Karpas-422 (cell line): Measurements from ENCODE around the gene SRI. TPM values are rescaled to one million over a fixed set of nuclear protein-coding genes. Genes with fewer than 3 reads are reported as not detected.
A peak's percentile ranks its signal among the peaks of the same experiment; 100 is the strongest.

Experiments used
- DNase-seq: peaks from one replicate; pipeline ENCODE4 v3.0.0-alpha.2; 2015
- H2AFZ ChIP-seq: fragments of 200-600 bp; sonication (generic); 2 replicates; pipeline ENCODE4 v1.6.1; 2014; ENCODE audit warnings: antibody characterized with exemption, low read length, mixed read lengths
- H3K27ac ChIP-seq: fragments of 200-600 bp; sonication (generic); 2 replicates; pipeline ENCODE4 v1.5.1; 2014; ENCODE audit warnings: mild to moderate bottlenecking, low read length, moderate library complexity
- H3K27me3 ChIP-seq: fragments of 200-600 bp; sonication (generic); 2 replicates; pipeline ENCODE4 v1.6.1; 2014; ENCODE audit warnings: low read length, mixed read lengths
- H3K36me3 ChIP-seq: fragments of 200-600 bp; sonication (generic); 2 replicates; pipeline ENCODE4 v1.6.1; 2014; ENCODE audit warnings: low read length, mixed read lengths; ENCODE audit not compliant: insufficient read depth
- H3K4me1 ChIP-seq: fragments of 200-600 bp; sonication (generic); 2 replicates; pipeline ENCODE4 v1.6.1; 2014; ENCODE audit warnings: mild to moderate bottlenecking, low read length, mixed read lengths
- H3K4me2 ChIP-seq: fragments of 200-600 bp; sonication (generic); 2 replicates; pipeline ENCODE4 v1.6.1; 2014; ENCODE audit warnings: low read length, low read depth, mild to moderate bottlenecking; ENCODE audit not compliant: poor library complexity, severe bottlenecking
- H3K4me3 ChIP-seq: fragments of 200-600 bp; sonication (generic); 2 replicates; pipeline ENCODE4 v1.5.1; 2014; ENCODE audit warnings: mild to moderate bottlenecking, antibody characterized with exemption, low read length, mixed read lengths
- H3K79me2 ChIP-seq: fragments of 200-600 bp; sonication (generic); 2 replicates; pipeline ENCODE4 v1.6.1; 2014; ENCODE audit warnings: mild to moderate bottlenecking, low read length, mixed read lengths
- H3K9ac ChIP-seq: fragments of 200-600 bp; sonication (generic); 2 replicates; pipeline ENCODE4 v1.6.0; 2014; ENCODE audit warnings: low read length
- H3K9me2 ChIP-seq: fragments of 200-600 bp; sonication (generic), shearing (Covaris generic); replicated peaks from 2 replicates; pipeline ENCODE4 v1.6.0; 2014; ENCODE audit warnings: mild to moderate bottlenecking, low read length, moderate library complexity; ENCODE audit not compliant: insufficient read depth
- H3K9me3 ChIP-seq: fragments of 300-700, 200-600 bp; sonication (generic); 2 replicates; pipeline ENCODE4 v1.6.1; 2014; ENCODE audit warnings: low read length, mixed read lengths
- H4K20me1 ChIP-seq: fragments of 200-600 bp; sonication (generic); 2 replicates; pipeline ENCODE4 v1.6.1; 2014; ENCODE audit warnings: mild to moderate bottlenecking, antibody characterized with exemption, low read length, low read depth; ENCODE audit not compliant: insufficient read depth
- total RNA-seq: library from RNA; depleted of rRNA; stranded (reverse); fragments of >200 nt; shearing (Covaris generic); gene quantifications from 2 replicates; pipeline ENCODE4 v1.2.3, GENCODE V29; 2014; ENCODE audit warnings: low replicate concordance

Gene SRI
- total RNA-seq, 1 experiment from 2014 or later, result 92.5 TPM

DNA sequence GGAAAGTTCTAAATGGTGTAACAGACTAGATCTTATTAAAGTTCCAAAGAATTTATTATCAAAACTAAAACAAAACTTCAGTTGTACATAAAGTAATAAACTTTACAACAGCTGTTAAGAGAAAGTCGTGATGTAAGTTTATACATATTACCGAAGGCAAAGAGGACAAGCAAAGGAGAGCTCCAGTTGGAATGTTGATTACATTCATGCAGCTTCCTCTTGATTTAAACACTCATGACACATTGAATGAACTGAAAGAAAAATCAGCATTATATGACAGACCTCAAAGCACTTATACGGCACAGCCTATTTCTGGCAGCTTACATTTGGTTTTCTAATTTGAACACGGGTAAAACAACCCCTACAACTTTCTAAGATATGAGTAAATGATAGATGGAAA is 13.6 kb downstream of the SRI start:
- Histone ChIP-seq H3K79me2 (peaks cover under 1% of the 10 kb centered on the region; the same call in 1 of the 2 replicates), H3K4me2 (no peak overlapping the region), H3K9ac (no peak overlapping the region), H3K27me3 (no peaks in the 10 kb centered on the region), H3K4me3 (no peak overlapping the region), H3K36me3 (peaks cover 52% of the 10 kb centered on the region), H3K9me2 (no peaks in the 10 kb centered on the region), H3K9me3 (no peaks in the 10 kb centered on the region), H3K4me1 (no peaks in the 10 kb centered on the region), H2AFZ (no peak overlapping the region), H3K27ac (no peak overlapping the region), H4K20me1 (no peaks in the 10 kb centered on the region)
- peak; percentile 33 for DNase-seq

GRCh38 chr7:88205179-88205578 is 14.7 kb downstream of the SRI start:
- Histone ChIP-seq H3K27me3 (no peaks in the 10 kb centered on the region), H3K9me3 (no peaks in the 10 kb centered on the region), H3K27ac (no peak overlapping the region), H3K4me1 (no peaks in the 10 kb centered on the region), H3K36me3 (peaks cover 47% of the 10 kb centered on the region), H3K9me2 (no peaks in the 10 kb centered on the region), H3K4me3 (no peak overlapping the region), H3K4me2 (no peak overlapping the region), H3K79me2 (no peaks in the 10 kb centered on the region), H2AFZ (no peak overlapping the region), H4K20me1 (no peaks in the 10 kb centered on the region), H3K9ac (no peak overlapping the region)
- no peak for DNase-seq

GRCh38 chr7:88204525-88205110 is 15.2 kb downstream of the SRI start:
- Histone ChIP-seq H2AFZ (no peak overlapping the region), H3K27me3 (no peaks in the 10 kb centered on the region), H3K27ac (no peak overlapping the region), H3K9me2 (no peaks in the 10 kb centered on the region), H3K9ac (no peak overlapping the region), H3K4me3 (no peak overlapping the region), H4K20me1 (no peaks in the 10 kb centered on the region), H3K9me3 (no peaks in the 10 kb centered on the region), H3K36me3 (peaks cover 43% of the 10 kb centered on the region), H3K79me2 (no peaks in the 10 kb centered on the region), H3K4me2 (no peak overlapping the region), H3K4me1 (no peaks in the 10 kb centered on the region)
- DNase-seq, result peak; percentile 14

- Histone ChIP-seq H3K4me2 (no peak overlapping the region), H3K9me3 (no peaks in the 10 kb centered on the region), H4K20me1 (no peaks in the 10 kb centered on the region), H3K9ac (no peak overlapping the region), H3K4me3 (no peak overlapping the region), H3K4me1 (no peaks in the 10 kb centered on the region), H3K36me3 (peaks cover 39% of the 10 kb centered on the region), H3K9me2 (no peaks in the 10 kb centered on the region), H3K27ac (no peak overlapping the region), H3K27me3 (no peaks in the 10 kb centered on the region), H3K79me2 (no peaks in the 10 kb centered on the region), H2AFZ (no peak overlapping the region)
- peak; percentile 25 for DNase-seq
Observed at GRCh38 chr7:88203401-88203800, 16.4 kb downstream of the SRI start.

DNA sequence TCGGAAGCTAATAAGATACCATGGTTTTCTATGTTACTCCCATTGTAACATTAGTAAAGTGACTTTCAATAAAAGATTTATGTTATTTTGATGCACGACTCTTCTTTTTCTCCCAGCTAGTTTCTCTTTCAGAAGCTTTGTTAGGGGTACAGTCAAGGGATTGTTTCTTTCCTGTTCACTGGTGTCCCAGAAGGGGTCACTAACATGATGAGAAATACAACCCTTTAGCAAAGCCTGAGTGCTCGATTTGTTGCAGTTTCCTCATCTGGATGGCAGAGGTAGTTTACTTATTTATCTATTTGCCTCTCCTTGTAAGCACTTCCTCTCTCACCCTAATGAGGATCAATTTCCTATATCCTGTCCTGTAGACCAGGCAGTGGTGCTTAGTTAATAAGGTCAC is 17.0 kb downstream of the SRI start:
- peaks cover 33% of the 10 kb centered on the region for H3K36me3 ChIP-seq
- no peaks in the 10 kb centered on the region for H3K9me2 ChIP-seq
- H3K9ac ChIP-seq, result no peak overlapping the region
- no peaks in the 10 kb centered on the region for H3K79me2 ChIP-seq
- no peak overlapping the region for H3K27ac ChIP-seq
- no peak overlapping the region for H2AFZ ChIP-seq
- no peaks in the 10 kb centered on the region for H3K9me3 ChIP-seq
- no peaks in the 10 kb centered on the region for H4K20me1 ChIP-seq
- no peaks in the 10 kb centered on the region for H3K4me1 ChIP-seq
- H3K4me2 ChIP-seq, result no peak overlapping the region
- H3K4me3 ChIP-seq, result no peak overlapping the region
- DNase-seq, result peak; percentile 40
- no peaks in the 10 kb centered on the region for H3K27me3 ChIP-seq

DNA sequence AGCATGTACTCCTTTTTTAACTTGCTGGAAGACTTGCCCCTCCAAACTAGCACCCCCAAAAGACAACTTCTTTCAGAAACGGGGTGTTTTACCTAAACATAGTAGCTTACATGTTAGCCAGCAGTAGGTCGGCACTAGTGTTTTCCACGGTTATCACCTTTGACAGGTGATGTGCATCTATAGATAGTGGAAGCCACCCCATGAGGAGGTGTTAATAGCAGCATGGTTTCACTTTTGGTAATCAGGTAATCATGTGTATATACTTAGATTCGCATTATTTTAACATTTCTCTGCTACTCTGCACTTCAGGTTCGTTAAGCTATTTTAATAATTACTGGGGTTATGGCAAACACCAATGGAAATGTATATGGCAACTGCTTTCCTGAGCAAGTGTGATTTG is 17.6 kb downstream of the SRI start:
- no peak for DNase-seq
- H3K9me3 ChIP-seq, result no peaks in the 10 kb centered on the region
- H3K79me2 ChIP-seq, result no peaks in the 10 kb centered on the region
- no peaks in the 10 kb centered on the region for H4K20me1 ChIP-seq
- no peaks in the 10 kb centered on the region for H3K4me1 ChIP-seq
- H3K9ac ChIP-seq, result no peak overlapping the region
- H3K36me3 ChIP-seq, result peaks cover 31% of the 10 kb centered on the region
- H3K4me3 ChIP-seq, result no peak overlapping the region
- no peaks in the 10 kb centered on the region for H3K27me3 ChIP-seq
- H3K9me2 ChIP-seq, result no peaks in the 10 kb centered on the region
- no peak overlapping the region for H3K27ac ChIP-seq
- H3K4me2 ChIP-seq, result no peak overlapping the region
- H2AFZ ChIP-seq, result no peak overlapping the region

GRCh38 chr7:88201305-88201704 is 18.5 kb downstream of the SRI start:
- Histone ChIP-seq H3K4me2 (no peak overlapping the region), H3K9me2 (no peaks in the 10 kb centered on the region), H3K9ac (no peak overlapping the region), H3K27me3 (no peaks in the 10 kb centered on the region), H3K36me3 (peaks cover 23% of the 10 kb centered on the region), H3K4me1 (no peaks in the 10 kb centered on the region), H4K20me1 (no peaks in the 10 kb centered on the region), H2AFZ (no peak overlapping the region), H3K9me3 (no peaks in the 10 kb centered on the region), H3K79me2 (no peaks in the 10 kb centered on the region), H3K4me3 (no peak overlapping the region), H3K27ac (no peak overlapping the region)
- no peak for DNase-seq

GRCh38 chr7:88200789-88201188 is 19.0 kb downstream of the SRI start:
- H3K9ac ChIP-seq, result no peak overlapping the region

DNA sequence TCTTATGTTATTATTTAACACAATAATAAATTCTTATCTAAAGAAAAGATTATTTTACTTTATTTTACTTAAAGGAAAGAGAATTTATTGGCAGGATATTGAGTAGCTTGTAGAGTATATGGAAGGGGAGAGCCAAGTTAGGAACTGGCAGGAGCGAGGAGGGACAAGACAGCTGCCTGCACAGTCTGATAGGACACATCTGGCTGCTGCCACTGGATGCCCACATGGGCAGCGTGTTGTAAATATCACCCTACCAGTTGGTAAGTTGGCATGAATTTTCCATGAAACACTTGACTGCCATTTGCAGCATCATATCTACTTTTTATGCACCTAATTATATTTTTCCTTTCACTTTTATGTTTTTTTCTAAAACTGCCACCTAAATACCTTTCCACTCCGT is 19.6 kb downstream of the SRI start:
- H3K27ac ChIP-seq, result no peak overlapping the region
- H3K4me3 ChIP-seq, result no peak overlapping the region
- H3K9ac ChIP-seq, result no peak overlapping the region
- no peaks in the 10 kb centered on the region for H3K9me2 ChIP-seq
- H3K27me3 ChIP-seq, result no peaks in the 10 kb centered on the region
- no peak overlapping the region for H3K4me2 ChIP-seq
- no peaks in the 10 kb centered on the region for H3K79me2 ChIP-seq
- peaks cover 13% of the 10 kb centered on the region for H3K36me3 ChIP-seq
- DNase-seq, result no peak
- no peaks in the 10 kb centered on the region for H4K20me1 ChIP-seq
- no peaks in the 10 kb centered on the region for H3K4me1 ChIP-seq
- H2AFZ ChIP-seq, result no peak overlapping the region
- no peaks in the 10 kb centered on the region for H3K9me3 ChIP-seq

More at GRCh38 chr7:88200789-88201188, 19.0 kb downstream of the SRI start:
- Histone ChIP-seq H3K4me1 (no peaks in the 10 kb centered on the region), H3K79me2 (no peaks in the 10 kb centered on the region), H3K9me3 (no peaks in the 10 kb centered on the region), H4K20me1 (no peaks in the 10 kb centered on the region), H3K36me3 (peaks cover 18% of the 10 kb centered on the region), H3K9me2 (no peaks in the 10 kb centered on the region), H3K27ac (no peak overlapping the region), H3K27me3 (no peaks in the 10 kb centered on the region), H2AFZ (no peak overlapping the region), H3K4me3 (no peak overlapping the region), H3K4me2 (no peak overlapping the region)
- DNase-seq, result no peak
